Activated naive CD8-positive, alpha-beta T cell treated with anti-CD3 and anti-CD28 coated beads, Interleukin-2, amount 10 ng/mL, durations not matched to agents 7 days and 5 days (primary cell): ENCODE data around the gene NR3C1. TPM values are rescaled to one million over a fixed set of nuclear protein-coding genes. Genes with fewer than 3 reads are reported as not detected.

Source experiments
- ATAC-seq: fragments of 150-1000 bp; cut with Tn5 transposase; one replicate; pipeline ENCODE4 v1.10.0; 2021; ENCODE audit warnings: low read depth, moderate library complexity
- POLR2A ChIA-PET: fragments of 350-600 bp; sonication (Branson Sonifier 250); formaldehyde crosslinking; loops from one replicate; lab custom pipeline; 2021; ENCODE audit warnings: antibody characterized with exemption; lab: Charles Lee
- DNase-seq: peaks from one replicate; pipeline ENCODE4 v3.0.0; 2021
- H3K27ac Mint-ChIP-seq: one replicate; pipeline ENCODE4 v1.8.0; 2022; ENCODE audit warnings: mild to moderate bottlenecking, mixed read lengths
- H3K27me3 Mint-ChIP-seq: one replicate; pipeline ENCODE4 v1.8.0; 2022; ENCODE audit warnings: mild to moderate bottlenecking, moderate library complexity, mixed read lengths
- H3K36me3 Mint-ChIP-seq: one replicate; pipeline ENCODE4 v1.8.0; 2021; ENCODE audit warnings: mild to moderate bottlenecking, mixed read lengths
- H3K4me1 Mint-ChIP-seq: one replicate; pipeline ENCODE4 v1.8.0; 2021; ENCODE audit warnings: mixed read lengths
- H3K4me3 Mint-ChIP-seq: one replicate; pipeline ENCODE4 v1.8.0; 2022; ENCODE audit warnings: mild to moderate bottlenecking, moderate library complexity, mixed read lengths
- H3K9me3 Mint-ChIP-seq: one replicate; pipeline ENCODE4 v1.8.0; 2021; ENCODE audit warnings: mixed read lengths
- total RNA-seq, 2 experiments: library from RNA; stranded (reverse); gene quantifications; one replicate each; pipeline ENCODE4 v1.2.3, GENCODE V29; 2021

The NR3C1 gene
- total RNA-seq, 2 experiments from 2014 or later, result 95.5 to 102 TPM

DNA sequence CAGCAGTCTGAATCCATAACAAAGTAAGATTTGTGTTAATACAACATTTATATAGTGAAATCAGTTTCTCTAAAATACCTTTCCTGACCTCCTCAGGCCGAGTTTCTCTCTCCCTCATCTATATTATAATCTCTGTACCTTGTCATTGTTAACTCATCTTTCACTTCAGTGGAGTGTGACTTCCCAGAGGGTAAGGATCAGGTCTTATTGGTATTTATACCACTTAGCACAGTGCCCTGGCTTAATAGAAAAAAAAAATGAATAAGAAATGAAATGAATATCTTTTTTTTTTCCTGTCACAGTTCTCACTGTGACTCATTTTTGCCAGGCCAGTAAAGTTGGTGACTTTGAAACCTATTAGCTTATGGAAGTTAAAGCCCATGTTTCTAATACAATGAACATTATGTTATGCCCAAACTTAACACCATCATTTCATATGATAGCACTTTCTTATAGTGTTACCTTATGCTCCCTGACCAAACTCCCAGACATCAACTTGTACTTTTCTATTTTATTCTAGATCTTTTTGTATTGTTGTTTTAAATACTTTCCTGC lies 90.1 kb downstream of the NR3C1 start:
- no peak for DNase-seq
- Mint-ChIP-seq H3K4me1 (peaks cover 7% of the 10 kb centered on the region), H3K9me3 (peaks cover 3% of the 10 kb centered on the region), H3K36me3 (peaks cover 50% of the 10 kb centered on the region), H3K4me3 (no peak overlapping the region), H3K27me3 (no peaks in the 10 kb centered on the region), H3K27ac (no peak overlapping the region)
- no peak for ATAC-seq
- POLR2A ChIA-PET, result no interaction called here

DNA sequence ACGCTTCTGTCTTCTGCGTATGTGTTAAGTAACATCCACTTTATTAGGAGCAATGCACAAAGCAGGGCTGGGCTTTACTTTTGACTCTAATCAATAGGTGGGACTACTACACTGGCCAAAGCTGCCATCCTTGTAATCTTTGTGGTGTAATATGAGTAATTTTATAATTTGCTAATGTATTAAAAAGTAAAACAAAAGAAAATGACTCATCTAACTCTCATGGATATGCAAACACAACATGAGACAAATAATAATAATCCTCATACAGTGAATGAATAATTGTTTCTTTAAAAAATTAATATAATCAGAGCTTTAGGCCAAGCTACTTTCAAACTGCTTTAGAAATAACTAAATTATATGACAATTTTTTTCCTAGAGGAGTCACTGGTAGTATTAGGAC lies 90.7 kb downstream of the NR3C1 start:
- POLR2A ChIA-PET, result no interaction called here
- H3K4me1 Mint-ChIP-seq, result peaks cover 7% of the 10 kb centered on the region
- peaks cover 56% of the 10 kb centered on the region for H3K36me3 Mint-ChIP-seq
- peaks cover 3% of the 10 kb centered on the region for H3K9me3 Mint-ChIP-seq
- no peak overlapping the region for H3K4me3 Mint-ChIP-seq
- DNase-seq, result no peak
- ATAC-seq, result no peak
- no peak overlapping the region for H3K27ac Mint-ChIP-seq
- no peaks in the 10 kb centered on the region for H3K27me3 Mint-ChIP-seq

DNA sequence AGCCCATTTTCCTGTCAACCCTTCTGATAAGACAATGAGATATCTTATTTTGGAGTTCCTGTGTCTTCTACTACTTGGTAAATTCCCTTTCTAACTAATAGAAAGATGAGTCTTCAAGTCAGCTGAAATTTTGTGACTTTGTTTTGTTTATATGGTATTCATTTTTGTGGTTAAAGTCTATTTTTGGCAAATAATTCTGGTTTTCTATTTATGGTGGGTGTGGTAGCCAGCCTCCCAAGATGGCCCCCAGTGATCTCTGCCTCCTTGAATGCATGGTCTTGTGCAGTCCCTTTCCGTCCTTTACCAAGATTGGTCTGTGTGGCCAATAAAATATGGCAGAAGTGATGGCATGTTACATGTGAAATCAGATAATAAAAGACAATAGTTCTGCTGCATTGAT lies 91.5 kb downstream of the NR3C1 start:
- no peaks in the 10 kb centered on the region for H3K27me3 Mint-ChIP-seq
- peaks cover 7% of the 10 kb centered on the region for H3K4me1 Mint-ChIP-seq
- H3K36me3 Mint-ChIP-seq, result peaks cover 63% of the 10 kb centered on the region
- no peak overlapping the region for H3K4me3 Mint-ChIP-seq
- ATAC-seq, result no peak
- no peak overlapping the region for H3K27ac Mint-ChIP-seq
- DNase-seq, result no peak
- POLR2A ChIA-PET, result no interaction called here
- H3K9me3 Mint-ChIP-seq, result peaks cover 3% of the 10 kb centered on the region

DNA sequence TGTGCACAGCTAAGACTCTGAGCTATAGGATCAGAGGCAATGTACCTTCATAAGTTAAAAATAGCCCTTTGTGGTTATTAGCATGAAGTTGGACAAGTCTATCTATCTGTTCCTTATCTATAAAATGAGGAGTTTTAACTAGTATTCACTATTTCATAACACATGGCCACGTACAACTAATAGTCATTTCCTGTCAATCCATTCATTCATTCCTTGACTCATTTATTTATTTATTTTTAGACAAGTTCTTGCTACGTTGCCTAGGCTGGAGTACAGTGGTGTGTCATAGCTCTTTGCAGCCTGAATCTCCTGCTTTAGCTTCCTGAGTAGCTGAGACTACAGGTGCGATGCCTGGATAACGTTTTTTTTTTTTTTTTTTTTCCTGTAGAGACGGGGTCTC lies 92.1 kb downstream of the NR3C1 start:
- Mint-ChIP-seq H3K36me3 (peaks cover 64% of the 10 kb centered on the region), H3K4me1 (peaks cover 7% of the 10 kb centered on the region), H3K9me3 (peaks cover 3% of the 10 kb centered on the region), H3K27me3 (no peaks in the 10 kb centered on the region), H3K27ac (no peak overlapping the region), H3K4me3 (no peak overlapping the region)
- POLR2A ChIA-PET, result no interaction called here
- ATAC-seq, result no peak
- DNase-seq, result no peak

DNA sequence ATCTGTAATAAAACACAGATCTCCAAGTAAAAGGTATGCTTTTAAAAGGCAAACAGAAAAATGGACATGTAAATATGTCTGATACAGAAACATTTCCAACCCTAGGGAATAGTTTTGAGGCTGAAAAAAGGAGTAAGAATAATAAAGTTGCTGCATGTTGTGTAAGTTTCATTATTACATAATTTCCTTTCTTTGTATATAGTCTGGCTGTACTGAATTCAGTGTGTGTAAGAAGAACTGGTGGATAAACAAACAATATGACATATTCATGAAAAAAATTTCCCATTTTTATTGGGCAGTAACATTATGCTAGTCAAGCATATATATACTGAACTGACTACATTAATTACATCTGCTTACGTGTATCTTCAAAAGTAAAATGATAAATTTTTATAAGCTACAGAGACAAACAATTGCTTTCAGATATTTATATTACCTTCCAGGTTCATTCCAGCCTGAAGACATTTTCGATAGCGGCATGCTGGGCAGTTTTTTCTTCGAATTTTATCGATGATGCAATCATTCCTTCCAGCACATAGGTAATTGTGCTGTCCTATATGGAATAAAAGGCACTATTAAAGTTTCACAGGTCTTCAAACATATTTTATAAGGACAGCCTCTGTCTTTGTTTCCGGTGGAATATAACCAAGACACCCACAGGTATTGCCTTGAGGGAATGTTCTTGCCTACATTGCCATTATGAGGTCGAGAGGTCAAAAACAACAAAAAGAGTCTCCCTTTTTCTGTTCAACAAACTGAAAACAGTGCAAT lies 93.6 kb downstream of the NR3C1 start:
- Mint-ChIP-seq H3K36me3 (peaks cover 77% of the 10 kb centered on the region), H3K4me3 (no peak overlapping the region), H3K27me3 (no peaks in the 10 kb centered on the region), H3K4me1 (peaks cover 6% of the 10 kb centered on the region), H3K9me3 (peaks cover 10% of the 10 kb centered on the region), H3K27ac (no peak overlapping the region)
- DNase-seq, result no peak
- no peak for ATAC-seq
- POLR2A ChIA-PET, result no interaction called here

DNA sequence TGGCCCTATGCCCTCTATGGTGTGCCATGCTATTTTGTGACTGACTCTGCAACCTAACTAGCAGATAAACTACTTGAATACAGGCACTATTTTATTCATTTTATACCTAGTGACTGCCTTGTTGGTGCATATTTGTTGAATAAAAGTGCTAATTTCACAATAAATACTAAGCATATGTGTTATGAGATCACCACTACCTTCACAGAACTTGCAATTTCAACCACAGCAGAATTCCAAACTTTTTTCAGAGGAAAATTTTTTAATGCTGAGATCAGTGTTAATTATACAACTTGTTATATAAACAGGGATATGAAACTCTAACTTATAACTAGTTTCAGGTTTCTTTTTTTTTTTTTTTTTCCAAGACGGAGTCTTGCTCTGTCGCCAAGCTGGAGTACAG lies 94.8 kb downstream of the NR3C1 start:
- Mint-ChIP-seq H3K27me3 (no peaks in the 10 kb centered on the region), H3K36me3 (peaks cover 82% of the 10 kb centered on the region), H3K9me3 (peaks cover 12% of the 10 kb centered on the region), H3K27ac (no peak overlapping the region), H3K4me3 (no peak overlapping the region), H3K4me1 (peaks cover 4% of the 10 kb centered on the region)
- no peak for ATAC-seq
- DNase-seq, result no peak
- POLR2A ChIA-PET, result no interaction called here

DNA sequence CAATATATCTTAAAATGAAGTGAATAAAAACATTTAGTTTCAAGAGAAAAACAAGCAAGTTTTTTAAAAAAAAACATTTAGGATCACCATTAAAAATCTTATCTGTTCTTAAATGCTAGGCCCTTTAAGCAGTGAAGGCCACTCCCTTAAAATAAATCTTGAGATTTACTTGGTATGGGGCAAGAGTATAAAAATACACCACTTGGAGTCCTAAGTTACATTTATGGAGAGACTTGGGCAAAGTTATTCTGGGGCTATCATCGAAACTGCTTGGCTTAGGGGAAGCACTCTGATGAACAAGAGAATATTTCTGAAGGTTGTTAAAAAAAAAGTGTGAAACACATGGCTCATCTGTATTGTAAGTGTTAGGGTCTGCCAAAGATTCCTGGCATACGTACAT lies 97.4 kb downstream of the NR3C1 start:
- Mint-ChIP-seq H3K27me3 (no peaks in the 10 kb centered on the region), H3K36me3 (peaks cover 77% of the 10 kb centered on the region), H3K4me1 (peaks cover 6% of the 10 kb centered on the region), H3K4me3 (no peak overlapping the region), H3K9me3 (peaks cover 11% of the 10 kb centered on the region), H3K27ac (no peak overlapping the region)
- POLR2A ChIA-PET, result no interaction called here
- ATAC-seq, result no peak
- DNase-seq, result no peak

DNA sequence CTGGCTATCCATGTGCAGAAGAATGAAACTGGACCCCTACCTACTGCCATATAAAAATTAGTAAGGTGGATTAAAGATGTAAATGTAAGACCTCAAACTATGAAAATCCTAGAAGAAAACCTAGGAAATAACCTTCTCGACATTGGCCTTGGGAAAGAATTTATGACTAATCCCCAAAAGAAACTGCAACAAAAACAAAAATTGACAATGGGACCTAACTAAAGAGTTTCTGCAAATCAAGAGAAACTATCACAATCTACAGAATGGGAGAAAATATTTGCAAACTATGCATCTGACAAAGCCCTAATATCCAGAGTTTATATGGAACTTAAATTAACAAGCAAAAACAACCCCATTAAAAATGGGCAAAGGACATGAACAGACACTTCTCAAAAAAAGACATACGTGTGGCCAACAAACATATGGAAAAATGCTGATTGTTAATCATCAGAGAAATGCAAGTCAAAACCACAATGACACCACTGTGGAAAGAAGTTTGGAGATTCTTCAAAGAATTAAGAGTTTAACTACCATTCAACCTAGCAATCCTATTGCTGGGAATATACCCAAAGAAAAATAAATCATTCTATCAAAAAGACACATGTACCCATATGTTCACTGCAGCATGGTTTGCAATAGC lies 98.5 kb downstream of the NR3C1 start:
- no peak overlapping the region for H3K27ac Mint-ChIP-seq
- peaks cover 76% of the 10 kb centered on the region for H3K36me3 Mint-ChIP-seq
- no peak for ATAC-seq
- no peaks in the 10 kb centered on the region for H3K27me3 Mint-ChIP-seq
- no peak for DNase-seq
- peaks cover 6% of the 10 kb centered on the region for H3K4me1 Mint-ChIP-seq
- peaks cover 11% of the 10 kb centered on the region for H3K9me3 Mint-ChIP-seq
- POLR2A ChIA-PET, result no interaction called here
- H3K4me3 Mint-ChIP-seq, result no peak overlapping the region

DNA sequence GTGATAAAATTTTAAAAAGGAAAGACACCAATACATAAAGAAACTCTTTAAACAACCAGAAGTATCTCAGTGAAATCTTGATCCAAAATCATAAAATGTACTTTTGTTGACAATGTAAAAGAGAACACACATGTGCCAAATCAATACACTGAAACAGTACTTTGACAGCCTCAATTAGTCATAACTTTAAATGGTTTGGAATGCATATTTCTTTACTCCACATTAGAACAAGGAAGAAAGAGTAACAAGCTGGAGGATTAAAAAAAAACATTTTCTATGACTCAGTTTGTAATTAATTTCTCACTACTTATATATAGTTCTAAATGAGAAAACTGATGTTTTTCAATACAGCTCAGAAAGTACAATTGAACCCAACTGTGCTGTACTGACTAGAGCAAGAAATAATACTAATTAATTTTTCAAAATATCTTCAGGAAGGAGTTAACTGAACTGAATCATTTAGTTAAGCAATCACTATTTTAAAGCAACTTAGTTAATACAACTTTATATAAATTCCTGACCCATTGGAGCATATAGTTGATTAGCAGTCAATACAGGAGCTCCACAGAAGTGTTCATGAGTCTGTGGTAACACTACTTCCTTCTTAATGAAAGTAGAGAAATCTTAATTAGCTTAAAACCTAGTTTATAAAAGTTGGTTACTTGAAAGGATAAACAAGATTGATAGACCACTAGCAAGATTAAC lies 101.0 kb downstream of the NR3C1 start:
- POLR2A ChIA-PET, result no interaction called here
- no peaks in the 10 kb centered on the region for H3K27me3 Mint-ChIP-seq
- DNase-seq (no peak), ATAC-seq (no peak)
- H3K9me3 Mint-ChIP-seq, result peaks cover 8% of the 10 kb centered on the region
- H3K4me3 Mint-ChIP-seq, result no peak overlapping the region
- peaks cover 66% of the 10 kb centered on the region for H3K36me3 Mint-ChIP-seq
- H3K27ac Mint-ChIP-seq, result no peak overlapping the region
- H3K4me1 Mint-ChIP-seq, result peaks cover 9% of the 10 kb centered on the region

DNA sequence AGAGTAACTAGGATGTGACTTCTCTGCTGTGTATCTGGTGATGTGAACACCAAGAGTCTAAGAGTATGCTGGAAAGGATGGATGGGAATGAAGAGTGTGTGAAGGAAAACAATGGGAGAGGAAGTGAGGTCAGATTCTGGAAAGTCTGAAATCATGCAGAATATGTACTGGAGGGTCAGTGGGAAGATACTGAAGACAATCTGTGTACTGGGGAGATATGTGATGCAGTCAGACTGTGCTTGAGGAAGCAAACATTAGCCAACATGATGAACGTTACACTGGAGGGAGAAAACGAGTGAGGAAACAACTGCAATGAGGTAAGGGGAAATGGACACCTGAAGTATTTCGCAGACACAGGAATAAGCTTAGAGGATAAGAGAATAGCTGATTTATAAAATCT lies 105.7 kb downstream of the NR3C1 start:
- Mint-ChIP-seq H3K36me3 (peaks cover 54% of the 10 kb centered on the region), H3K4me1 (peaks cover 4% of the 10 kb centered on the region), H3K27me3 (no peaks in the 10 kb centered on the region), H3K9me3 (no peaks in the 10 kb centered on the region), H3K4me3 (no peak overlapping the region), H3K27ac (no peak overlapping the region)
- no peak for ATAC-seq
- no peak for DNase-seq
- POLR2A ChIA-PET, result no interaction called here

DNA sequence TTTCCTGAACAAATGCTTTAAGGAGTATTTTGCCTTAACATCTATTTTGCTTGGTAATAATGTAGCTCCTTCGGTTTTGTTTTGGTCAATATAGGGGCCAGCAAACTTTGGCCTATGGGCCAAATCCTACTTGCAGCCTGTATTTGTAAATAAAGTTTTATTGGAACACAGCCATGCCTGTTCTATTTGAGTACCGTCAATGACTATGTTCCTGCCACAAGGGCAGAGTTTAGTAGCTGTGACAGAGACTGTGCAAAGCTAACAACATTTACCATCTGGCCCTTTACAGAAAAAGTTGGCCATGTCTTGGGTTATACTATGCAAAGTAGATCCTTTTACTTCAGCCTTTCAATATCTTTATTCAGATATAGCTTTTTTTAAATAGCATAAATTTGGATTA lies 113.4 kb downstream of the NR3C1 start:
- H3K27ac Mint-ChIP-seq, result no peak overlapping the region
- ATAC-seq (no peak), DNase-seq (no peak)
- POLR2A ChIA-PET, result no interaction called here
- H3K27me3 Mint-ChIP-seq, result no peaks in the 10 kb centered on the region
- peaks cover 64% of the 10 kb centered on the region for H3K36me3 Mint-ChIP-seq
- H3K9me3 Mint-ChIP-seq, result no peaks in the 10 kb centered on the region
- H3K4me3 Mint-ChIP-seq, result no peak overlapping the region
- H3K4me1 Mint-ChIP-seq, result no peaks in the 10 kb centered on the region

DNA sequence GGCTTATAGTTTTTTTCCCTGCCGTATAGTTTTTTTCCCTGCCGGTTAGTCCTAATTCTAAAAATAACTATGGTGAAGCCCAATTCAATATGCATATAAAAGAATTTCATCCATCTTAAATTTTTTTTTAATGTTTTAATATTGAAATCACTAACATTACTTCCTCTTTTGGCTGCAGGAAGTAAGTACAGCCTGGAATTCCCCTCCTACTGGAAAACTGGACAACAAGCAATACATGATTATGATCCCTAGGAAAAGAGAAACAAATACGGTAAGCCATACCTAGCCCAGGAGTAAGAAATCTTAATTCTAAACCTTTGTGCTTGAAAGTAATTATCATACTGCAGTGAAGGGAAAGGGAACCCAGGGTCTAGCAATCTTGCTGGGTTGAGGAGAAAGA lies 119.0 kb downstream of the NR3C1 start:
- POLR2A ChIA-PET, result no interaction called here
- Mint-ChIP-seq H3K9me3 (peaks cover 2% of the 10 kb centered on the region), H3K36me3 (peaks cover 52% of the 10 kb centered on the region), H3K4me1 (no peaks in the 10 kb centered on the region), H3K27ac (no peak overlapping the region), H3K27me3 (no peaks in the 10 kb centered on the region), H3K4me3 (no peak overlapping the region)
- DNase-seq, result no peak
- no peak for ATAC-seq

DNA sequence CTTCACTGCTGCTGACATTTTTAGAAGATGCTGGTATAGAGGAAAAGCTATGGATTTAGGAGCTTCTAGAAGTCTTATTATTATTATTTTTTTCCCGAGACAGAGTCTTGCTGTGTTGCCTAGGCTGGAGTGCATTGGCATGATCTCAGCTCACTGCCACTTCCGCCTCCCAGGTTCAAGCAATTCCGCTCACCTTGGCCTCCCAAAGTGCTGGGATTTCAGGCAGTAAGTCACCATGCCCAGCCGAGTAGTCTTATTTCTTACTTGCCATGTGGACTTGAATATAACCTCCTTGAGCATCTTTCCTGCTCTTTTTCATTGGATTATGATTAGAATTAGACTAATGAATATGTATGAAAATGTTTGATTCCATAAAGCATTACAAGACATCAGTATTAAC lies 119.5 kb downstream of the NR3C1 start:
- Mint-ChIP-seq H3K27me3 (no peaks in the 10 kb centered on the region), H3K27ac (no peak overlapping the region), H3K4me3 (no peak overlapping the region), H3K36me3 (peaks cover 50% of the 10 kb centered on the region), H3K4me1 (no peaks in the 10 kb centered on the region), H3K9me3 (peaks cover 2% of the 10 kb centered on the region)
- DNase-seq (no peak), ATAC-seq (no peak)
- POLR2A ChIA-PET, result no interaction called here
